Psoas muscle (tissue), 8 donors: ENCODE results near the gene PTPRG. TPM values are rescaled to one million over a fixed set of nuclear protein-coding genes. Genes with fewer than 3 reads are reported as not detected.

Experiments used
- ATAC-seq, 4 donors: fragments of 200-7000 bp; cut with Tn5 transposase; one replicate each; pipeline ENCODE4 v1.9.1; 2020; ENCODE audit warnings: moderate library complexity in 3 of 4, mild to moderate bottlenecking in 2 of 4
- DNase-seq, 2 donors: peaks; one replicate each; pipeline ENCODE4 v3.0.0-alpha.2; 2020
- H3K27ac ChIP-seq: fragments of 200-600 bp; one replicate; pipeline ENCODE4 v1.8.0; 2022
- H3K27me3 ChIP-seq, 3 donors: fragments of 200-600 bp in 1 of 3; one replicate each; pipeline versions ENCODE4 v1.6.1 to v1.8.0; 2013 to 2022; ENCODE audit warnings: low read length in 2 of 3, mild to moderate bottlenecking in 2 of 3, moderate library complexity in 1 of 3; ENCODE audit not compliant: insufficient read depth in 3 of 3
- H3K36me3 ChIP-seq, 2 donors: fragments of 200-600 bp in 1 of 2; one replicate each; pipeline versions ENCODE4 v1.6.1 to v1.8.0; 2013 to 2022; ENCODE audit warnings: low read depth in 1 of 2, mild to moderate bottlenecking in 1 of 2, moderate library complexity in 1 of 2; ENCODE audit not compliant: insufficient read depth in 1 of 2
- H3K4me1 ChIP-seq: fragments of 200-600 bp; one replicate; pipeline ENCODE4 v1.8.0; 2022
- H3K4me3 ChIP-seq: fragments of 200-600 bp; one replicate; pipeline ENCODE4 v1.8.0; 2022; ENCODE audit warnings: mild to moderate bottlenecking
- H3K9me3 ChIP-seq: fragments of 200-600 bp; one replicate; pipeline ENCODE4 v1.8.0; 2022
- WGBS, 3 donors: extraction: QIAGEN DNeasy Blood & Tissue Kit; methylation state at CpG; one replicate each; pipeline versions ENCODE4 v1.1.6 to v1.1.7; 2013; 5-methylcytosine and 5-hydroxymethylcytosine counted together
- intact Hi-C, 2 donors: fragments of 100-400 bp; cut with DNase I; formaldehyde crosslinking; loops; one replicate each; pipeline versions ENCODE4 v1.11.0 to v1.14.2; 2022
- polyA plus RNA-seq, 3 donors: library from polyadenylated mRNA; stranded (reverse); fragments of 200-250 nt; gene quantifications; one replicate each; pipeline ENCODE4 v1.2.3, GENCODE V29; 2013
- total RNA-seq, 4 donors: library from RNA; stranded (reverse); fragmentation: NEBNext Ultra II Directional in 2 of 4; extraction: Animal tissue kit (Norgen Biotek cat#: 25700) in 2 of 4; gene quantifications; one replicate each; pipeline versions ENCODE4 v1.2.1 to v1.2.4, GENCODE V29; 2021 to 2023
- TF ChIP-seq, protein P1 (sequence below): fragments of 200-600 bp; IDR thresholded peaks from one replicate; pipeline ENCODE4 v1.8.0; 2022; ENCODE audit warnings: antibody characterized with exemption
- donor health status: healthy with polysubstance abuse.
- donor health status: DM: no; HTN: no; CAD: no; lungs with moderate emphysema.
- donor health status: Bipolar disorder and iron deficiency.
- donor health status: healthy.
- donor health status: DM: yes; HTN: yes; CAD: no.
- donor health status: DM: no; HTN: no; CAD: no.
- donor health status: DM: no; HTN: no; CAD: no.
- donor health status: DM: yes; HTN: yes; CAD: no.

The PTPRG gene
- total and polyA plus RNA-seq, 7 donors, result 4.5 to 29.5 (median 12.6) TPM

DNA sequence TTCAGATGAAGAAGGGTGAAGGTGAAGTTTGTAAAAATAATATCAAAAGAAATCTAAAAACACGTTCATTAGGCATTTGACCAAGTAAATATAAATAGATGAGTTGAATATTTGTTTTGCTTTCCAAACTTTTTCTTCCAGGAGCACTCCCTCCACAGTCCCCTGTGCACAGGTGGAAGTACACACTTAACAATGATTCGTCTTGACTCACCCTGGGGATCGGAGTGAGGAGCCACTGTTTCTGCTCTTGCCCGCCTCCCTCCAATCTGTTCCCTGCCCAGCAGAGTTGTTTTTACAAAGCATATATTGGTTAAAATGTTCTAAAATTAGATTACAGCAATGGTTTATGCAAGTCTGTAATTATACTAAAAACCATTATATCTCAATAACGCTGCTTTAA lies 175.1 kb downstream of the PTPRG start:
- Histone ChIP-seq H3K36me3 (no peaks in the 10 kb centered on the region), H3K4me1 (peaks cover 44% of the 10 kb centered on the region), H3K27ac (no peak overlapping the region), H3K4me3 (no peak overlapping the region), H3K27me3 (no peaks in the 10 kb centered on the region), H3K9me3 (no peaks in the 10 kb centered on the region)
- WGBS, 3 donors, result 89 to 98% (median 93%) methylated on average over 5 of the region's 5 CpGs
- TF ChIP-seq, protein P1, sequence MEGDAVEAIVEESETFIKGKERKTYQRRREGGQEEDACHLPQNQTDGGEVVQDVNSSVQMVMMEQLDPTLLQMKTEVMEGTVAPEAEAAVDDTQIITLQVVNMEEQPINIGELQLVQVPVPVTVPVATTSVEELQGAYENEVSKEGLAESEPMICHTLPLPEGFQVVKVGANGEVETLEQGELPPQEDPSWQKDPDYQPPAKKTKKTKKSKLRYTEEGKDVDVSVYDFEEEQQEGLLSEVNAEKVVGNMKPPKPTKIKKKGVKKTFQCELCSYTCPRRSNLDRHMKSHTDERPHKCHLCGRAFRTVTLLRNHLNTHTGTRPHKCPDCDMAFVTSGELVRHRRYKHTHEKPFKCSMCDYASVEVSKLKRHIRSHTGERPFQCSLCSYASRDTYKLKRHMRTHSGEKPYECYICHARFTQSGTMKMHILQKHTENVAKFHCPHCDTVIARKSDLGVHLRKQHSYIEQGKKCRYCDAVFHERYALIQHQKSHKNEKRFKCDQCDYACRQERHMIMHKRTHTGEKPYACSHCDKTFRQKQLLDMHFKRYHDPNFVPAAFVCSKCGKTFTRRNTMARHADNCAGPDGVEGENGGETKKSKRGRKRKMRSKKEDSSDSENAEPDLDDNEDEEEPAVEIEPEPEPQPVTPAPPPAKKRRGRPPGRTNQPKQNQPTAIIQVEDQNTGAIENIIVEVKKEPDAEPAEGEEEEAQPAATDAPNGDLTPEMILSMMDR, result no peak
- DNase-seq (no peak), ATAC-seq (no peak)
- intact Hi-C loops, result no loop called here

DNA sequence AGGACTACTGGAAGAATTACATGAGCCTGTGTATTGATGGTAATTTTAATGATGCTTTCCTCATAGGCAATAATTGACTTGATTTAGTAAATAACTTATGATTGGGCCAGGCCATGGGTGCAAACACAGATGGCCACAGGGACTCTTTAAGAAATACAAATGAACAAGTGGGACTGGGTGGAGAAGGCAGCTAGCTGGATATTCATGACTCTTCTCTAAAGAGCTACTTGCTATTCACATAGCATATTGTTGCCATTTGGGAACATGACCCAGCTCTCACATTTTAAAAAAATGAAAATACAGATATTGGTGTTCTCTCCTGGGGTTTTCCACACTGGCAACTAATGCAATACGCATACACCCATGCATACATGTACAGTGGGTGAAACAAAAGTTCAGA lies 178.3 kb downstream of the PTPRG start:
- intact Hi-C loops, result loop anchor here in 1 of 2 donors (10.0 kb wide), 1 partner anchor 65 kb away; no protein-coding TSS in a partner anchor
- Histone ChIP-seq H3K4me3 (no peak overlapping the region), H3K27ac (no peak overlapping the region), H3K36me3 (no peaks in the 10 kb centered on the region), H3K9me3 (no peaks in the 10 kb centered on the region), H3K27me3 (no peaks in the 10 kb centered on the region), H3K4me1 (peaks cover 27% of the 10 kb centered on the region)
- no peak for ATAC-seq
- TF ChIP-seq, protein P1, result no peak
- WGBS, 3 donors, result 41 to 94% (median 90%) methylated on average over 1 of the region's 1 CpG
- no peak for DNase-seq

- peaks cover 19% of the 10 kb centered on the region for H3K4me1 ChIP-seq
- H3K9me3 ChIP-seq, result no peaks in the 10 kb centered on the region
- 37 to 76% (median 50%) methylated on average over 1 of the region's 1 CpG for WGBS, 3 donors
- TF ChIP-seq, protein P1, result no peak
- ATAC-seq, result no peak
- intact Hi-C loops, result loop anchor here in 1 of 2 donors (10.0 kb wide), 1 partner anchor 64 kb away; no protein-coding TSS in a partner anchor
- no peaks in the 10 kb centered on the region for H3K27me3 ChIP-seq
- H3K27ac ChIP-seq, result no peak overlapping the region
- no peaks in the 10 kb centered on the region for H3K36me3 ChIP-seq
- DNase-seq, result no peak
- no peak overlapping the region for H3K4me3 ChIP-seq
Measured at GRCh38 chr3:61740494-61740893, 179.1 kb downstream of the PTPRG start.

- DNase-seq, result no peak
- Histone ChIP-seq H3K4me1 (peaks cover 18% of the 10 kb centered on the region), H3K27ac (no peak overlapping the region), H3K4me3 (no peak overlapping the region), H3K27me3 (no peaks in the 10 kb centered on the region), H3K36me3 (no peaks in the 10 kb centered on the region), H3K9me3 (no peaks in the 10 kb centered on the region)
- TF ChIP-seq, protein P1, result no peak
- 89 to 92% (median 90%) methylated on average over 3 of the region's 3 CpGs for WGBS, 3 donors
- ATAC-seq, result no peak
- intact Hi-C loops, result loop anchor here in 1 of 2 donors (10.0 kb wide), 1 partner anchor 63 kb away; no protein-coding TSS in a partner anchor
Measured at GRCh38 chr3:61741551-61741950, 180.2 kb downstream of the PTPRG start.

- Histone ChIP-seq H3K27me3 (no peaks in the 10 kb centered on the region), H3K36me3 (no peaks in the 10 kb centered on the region), H3K9me3 (no peaks in the 10 kb centered on the region), H3K27ac (no peak overlapping the region), H3K4me3 (no peak overlapping the region), H3K4me1 (peaks cover 18% of the 10 kb centered on the region)
- no peak for DNase-seq
- ATAC-seq, result no peak
- WGBS, 3 donors, result 48 to 70% (median 66%) methylated on average over 7 of the region's 7 CpGs
- intact Hi-C loops, result loop anchor here in 1 of 2 donors (10.0 kb wide), 1 partner anchor 63 kb away; no protein-coding TSS in a partner anchor
- TF ChIP-seq, protein P1, result no peak
Measured at GRCh38 chr3:61742006-61742405, 180.6 kb downstream of the PTPRG start.
